CD8-positive, alpha-beta memory T cell (primary cell): Measurements from ENCODE around the gene CTBP1. TPM values are rescaled to one million over a fixed set of nuclear protein-coding genes. Genes with fewer than 3 reads are reported as not detected.
A peak's percentile ranks its signal among the peaks of the same experiment; 100 is the strongest.

Experiments used
- CTCF ChIA-PET: fragments of 350-600 bp; sonication (Branson Sonifier 250); formaldehyde crosslinking; loops from one replicate; lab custom pipeline; 2021; ENCODE audit warnings: antibody characterized with exemption; lab: Charles Lee
- POLR2A ChIA-PET: fragments of 350-600 bp; sonication (Branson Sonifier 250); formaldehyde crosslinking; loops from one replicate; lab custom pipeline; 2021; ENCODE audit warnings: antibody characterized with exemption; lab: Charles Lee
- DNase-seq, 5 donors: peaks; one replicate each; pipeline versions ENCODE4 v3.0.0 to v3.0.0-alpha.2; 2020 to 2022; ENCODE audit warnings: mixed read lengths in 1 of 5
- H3K27ac ChIP-seq: one replicate; pipeline ENCODE4 v1.7.0; 2013; ENCODE audit warnings: low read depth, mild to moderate bottlenecking, low read length, moderate library complexity
- H3K27me3 ChIP-seq: 2 replicates; pipeline ENCODE4 v1.7.0; 2013; ENCODE audit warnings: low read length, mild to moderate bottlenecking; ENCODE audit not compliant: insufficient read depth, poor library complexity, severe bottlenecking
- H3K36me3 ChIP-seq: 2 replicates; pipeline ENCODE4 v1.7.0; 2013; ENCODE audit warnings: mild to moderate bottlenecking, low read length, moderate library complexity; ENCODE audit not compliant: insufficient read depth
- H3K4me1 ChIP-seq: 2 replicates; pipeline ENCODE4 v1.7.0; 2013; ENCODE audit warnings: mild to moderate bottlenecking, low read length, moderate library complexity; ENCODE audit not compliant: insufficient read depth
- H3K4me3 ChIP-seq: 2 replicates; pipeline ENCODE4 v1.7.0; 2013; ENCODE audit warnings: mild to moderate bottlenecking, low read length
- H3K9me3 ChIP-seq: 2 replicates; pipeline ENCODE4 v1.7.0; 2013; ENCODE audit warnings: mild to moderate bottlenecking, low read length
- H3K27ac Mint-ChIP-seq, 8 donors: one replicate each; pipeline ENCODE4 v1.8.0; 2020 to 2021; ENCODE audit warnings: mixed read lengths in 8 of 8, mild to moderate bottlenecking in 6 of 8, inconsistent platforms in 3 of 8, moderate library complexity in 3 of 8
- H3K27me3 Mint-ChIP-seq, 2 donors: one replicate each; pipeline ENCODE4 v1.8.0; 2020 to 2021; ENCODE audit warnings: mixed read lengths in 2 of 2, mild to moderate bottlenecking in 1 of 2, moderate library complexity in 1 of 2
- H3K36me3 Mint-ChIP-seq, 3 donors: one replicate each; pipeline ENCODE4 v1.8.0; 2020 to 2021; ENCODE audit warnings: mixed read lengths in 3 of 3, inconsistent platforms in 1 of 3, mild to moderate bottlenecking in 1 of 3
- H3K4me1 Mint-ChIP-seq, 3 donors: one replicate each; pipeline ENCODE4 v1.8.0; 2020 to 2021; ENCODE audit warnings: mixed read lengths in 3 of 3, inconsistent platforms in 1 of 3, mild to moderate bottlenecking in 1 of 3
- H3K4me3 Mint-ChIP-seq, 7 donors: one replicate each; pipeline ENCODE4 v1.8.0; 2020 to 2021; ENCODE audit warnings: mixed read lengths in 7 of 7, mild to moderate bottlenecking in 6 of 7, moderate library complexity in 4 of 7, inconsistent platforms in 2 of 7
- H3K9me3 Mint-ChIP-seq, 5 donors: one replicate each; pipeline ENCODE4 v1.8.0; 2020 to 2022; ENCODE audit warnings: mixed read lengths in 5 of 5, mild to moderate bottlenecking in 3 of 5, moderate library complexity in 2 of 5, inconsistent platforms in 1 of 5
- polyA plus RNA-seq: library from polyadenylated mRNA; unstranded; fragments of 300-500 nt; fragmentation: Illumina TruSeq; gene quantifications from one replicate; pipeline ENCODE4 v1.2.3, GENCODE V29; 2021
- total RNA-seq, 2 experiments: library from RNA; stranded (reverse); gene quantifications; one replicate each; pipeline ENCODE4 v1.2.3, GENCODE V29; 2021

CTBP1 gene
- total and polyA plus RNA-seq, 3 experiments from 2014 or later = 88.1 to 149 (median 139) TPM

- H3K9me3 ChIP-seq = no peaks in the 10 kb centered on the region
- Mint-ChIP-seq H3K36me3 (peaks cover 1 to 25% (median 10%) of the 10 kb centered on the region in 3 donors), H3K4me3 (peak overlapping the region in 1 of 7 donors; percentile 24), H3K27ac (peak overlapping the region in 2 of 8 donors; percentile 60 to 81), H3K9me3 (peaks cover 0 to 2% (median 0%) of the 10 kb centered on the region in 5 donors), H3K4me1 (peaks cover 23 to 42% (median 26%) of the 10 kb centered on the region in 3 donors), H3K27me3 (no peaks in the 10 kb centered on the region)
- ChIA-PET POLR2A (no interaction called here), CTCF (no interaction called here)
- H3K27ac ChIP-seq = no peak overlapping the region
- H3K36me3 ChIP-seq = peaks cover 8% of the 10 kb centered on the region
- no peak overlapping the region for H3K4me3 ChIP-seq
- H3K4me1 ChIP-seq = no peaks in the 10 kb centered on the region
- no peaks in the 10 kb centered on the region for H3K27me3 ChIP-seq
- DNase-seq = no peak
These were observed 55.5 kb downstream of the CTBP1 start for GRCh38 chr4:1193206-1194009.

- Mint-ChIP-seq H3K4me3 (peak overlapping the region in 2 of 7 donors; percentile 24 to 73), H3K36me3 (peaks cover 0 to 20% (median 8%) of the 10 kb centered on the region in 3 donors), H3K27me3 (no peaks in the 10 kb centered on the region), H3K4me1 (peaks cover 24 to 42% (median 25%) of the 10 kb centered on the region in 3 donors), H3K27ac (peak overlapping the region in 2 of 8 donors; percentile 60 to 81), H3K9me3 (peaks cover 0 to 2% (median 0%) of the 10 kb centered on the region in 5 donors)
- Histone ChIP-seq H3K4me3 (no peak overlapping the region), H3K27me3 (no peaks in the 10 kb centered on the region), H3K9me3 (no peaks in the 10 kb centered on the region), H3K4me1 (peaks cover 2% of the 10 kb centered on the region), H3K27ac (no peak overlapping the region), H3K36me3 (peaks cover 8% of the 10 kb centered on the region)
- ChIA-PET POLR2A (no interaction called here), CTCF (no interaction called here)
- DNase-seq = peak in 1 of 5 donors; percentile 39
These were observed 56.3 kb downstream of the CTBP1 start for GRCh38 chr4:1192493-1193205.

GRCh38 chr4:1192091-1192492, 56.8 kb downstream of the CTBP1 start:
- CTCF ChIA-PET = no interaction called here
- Histone ChIP-seq H3K36me3 (peaks cover 8% of the 10 kb centered on the region), H3K27ac (no peak overlapping the region), H3K9me3 (no peaks in the 10 kb centered on the region), H3K27me3 (no peaks in the 10 kb centered on the region), H3K4me3 (no peak overlapping the region), H3K4me1 (peaks cover 7% of the 10 kb centered on the region)
- H3K27me3 Mint-ChIP-seq = no peaks in the 10 kb centered on the region
- H3K36me3 Mint-ChIP-seq = peaks cover 0 to 18% (median 5%) of the 10 kb centered on the region in 3 donors
- POLR2A ChIA-PET = no interaction called here
- H3K9me3 Mint-ChIP-seq = peaks cover 0 to 2% (median 0%) of the 10 kb centered on the region in 5 donors
- H3K27ac Mint-ChIP-seq = peak overlapping the region in 2 of 8 donors; percentile 33 to 60
- H3K4me3 Mint-ChIP-seq = no peak overlapping the region
- no peak for DNase-seq
- H3K4me1 Mint-ChIP-seq = peaks cover 24 to 42% (median 26%) of the 10 kb centered on the region in 3 donors

- ChIA-PET CTCF (no interaction called here), POLR2A (no interaction called here)
- H3K4me1 Mint-ChIP-seq = peaks cover 27 to 42% (median 28%) of the 10 kb centered on the region in 3 donors
- peaks cover 0 to 2% (median 0%) of the 10 kb centered on the region in 5 donors for H3K9me3 Mint-ChIP-seq
- DNase-seq = no peak
- H3K36me3 Mint-ChIP-seq = peaks cover 0 to 13% (median 4%) of the 10 kb centered on the region in 3 donors
- Histone ChIP-seq H3K4me3 (no peak overlapping the region), H3K27me3 (no peaks in the 10 kb centered on the region), H3K9me3 (no peaks in the 10 kb centered on the region), H3K4me1 (peaks cover 12% of the 10 kb centered on the region), H3K36me3 (peaks cover 3% of the 10 kb centered on the region), H3K27ac (no peak overlapping the region)
- H3K4me3 Mint-ChIP-seq = no peak overlapping the region
- no peaks in the 10 kb centered on the region for H3K27me3 Mint-ChIP-seq
- peak overlapping the region in 3 of 8 donors; percentile 33 to 66 (median 52) for H3K27ac Mint-ChIP-seq
These were observed 57.3 kb downstream of the CTBP1 start for GRCh38 chr4:1191621-1192020.

GRCh38 chr4:1187182-1187581, 61.7 kb downstream of the CTBP1 start:
- peak overlapping the region in 7 of 8 donors; percentile 11 to 88 (median 35) for H3K27ac Mint-ChIP-seq
- Histone ChIP-seq H3K27me3 (no peaks in the 10 kb centered on the region), H3K4me1 (peaks cover 25% of the 10 kb centered on the region), H3K9me3 (no peaks in the 10 kb centered on the region), H3K4me3 (no peak overlapping the region), H3K27ac (no peak overlapping the region), H3K36me3 (no peaks in the 10 kb centered on the region)
- ChIA-PET POLR2A (no interaction called here), CTCF (no interaction called here)
- H3K27me3 Mint-ChIP-seq = peaks cover 0 to 2% of the 10 kb centered on the region in 2 donors
- peaks cover 0 to 5% (median 0%) of the 10 kb centered on the region in 5 donors for H3K9me3 Mint-ChIP-seq
- H3K4me1 Mint-ChIP-seq = peaks cover 41 to 61% (median 54%) of the 10 kb centered on the region in 3 donors
- H3K4me3 Mint-ChIP-seq = peak overlapping the region in 4 of 7 donors; percentile 14 to 61 (median 22)
- peaks cover 6 to 8% (median 7%) of the 10 kb centered on the region in 3 donors for H3K36me3 Mint-ChIP-seq
- peak in 4 of 5 donors; percentile 23 to 74 (median 54) for DNase-seq

GRCh38 chr4:1183985-1184773, 64.8 kb downstream of the CTBP1 start:
- Mint-ChIP-seq H3K4me3 (peak overlapping the region; percentile 62 to 85 (median 80)), H3K27me3 (peaks cover 0 to 4% of the 10 kb centered on the region in 2 donors), H3K9me3 (peaks cover 0 to 18% (median 9%) of the 10 kb centered on the region in 5 donors), H3K27ac (peak overlapping the region; percentile 76 to 91 (median 82)), H3K4me1 (peaks cover 50 to 74% (median 66%) of the 10 kb centered on the region in 3 donors), H3K36me3 (peaks cover 9 to 20% (median 15%) of the 10 kb centered on the region in 3 donors)
- peaks cover 27% of the 10 kb centered on the region for H3K4me1 ChIP-seq
- H3K9me3 ChIP-seq = no peaks in the 10 kb centered on the region
- no peak overlapping the region for H3K27ac ChIP-seq
- ChIA-PET POLR2A (interaction anchor here (1.1 kb wide), 1 partner anchor 18 kb away, joined by 5 read pairs; no protein-coding TSS in a partner anchor), CTCF (interaction anchor here (0.7 to 2.2 kb wide), 4 partner anchors 11 to 65 kb away, joined by 3 to 11 read pairs (median 4); partner anchors contain the start of genes CTBP1 and SPON2)
- H3K36me3 ChIP-seq = no peaks in the 10 kb centered on the region
- no peak overlapping the region for H3K4me3 ChIP-seq
- DNase-seq = no peak
- H3K27me3 ChIP-seq = no peaks in the 10 kb centered on the region

- H3K27ac Mint-ChIP-seq = peak overlapping the region in 5 of 8 donors; percentile 12 to 67 (median 62)
- H3K27ac ChIP-seq = no peak overlapping the region
- H3K9me3 ChIP-seq = no peaks in the 10 kb centered on the region
- H3K4me1 Mint-ChIP-seq = peaks cover 53 to 78% (median 62%) of the 10 kb centered on the region in 3 donors
- peaks cover 7 to 20% (median 14%) of the 10 kb centered on the region in 3 donors for H3K36me3 Mint-ChIP-seq
- no peak for DNase-seq
- H3K9me3 Mint-ChIP-seq = peaks cover 0 to 18% (median 9%) of the 10 kb centered on the region in 5 donors
- H3K4me3 Mint-ChIP-seq = peak overlapping the region in 1 of 7 donors; percentile 1
- H3K27me3 ChIP-seq = no peaks in the 10 kb centered on the region
- ChIA-PET CTCF (interaction anchor here (2.1 kb wide), 1 partner anchor 15 kb away, joined by 6 read pairs; no protein-coding TSS in a partner anchor), POLR2A (no interaction called here)
- H3K4me3 ChIP-seq = no peak overlapping the region
- peaks cover 41% of the 10 kb centered on the region for H3K4me1 ChIP-seq
- peaks cover 0 to 4% of the 10 kb centered on the region in 2 donors for H3K27me3 Mint-ChIP-seq
- H3K36me3 ChIP-seq = no peaks in the 10 kb centered on the region
These were observed 66.6 kb downstream of the CTBP1 start for GRCh38 chr4:1182313-1182712.
